Duodenal mucosa (tissue), 2 donors: ENCODE measurements around the gene PTN.

Experiments
- H3K27ac ChIP-seq: one replicate; pipeline ENCODE4 v1.7.0; 2013; ENCODE audit warnings: low read depth, low read length
- H3K27me3 ChIP-seq, 2 donors: one replicate each; pipeline ENCODE4 v1.7.0; 2013; ENCODE audit warnings: low read length in 2 of 2, control low read depth in 1 of 2; ENCODE audit not compliant: insufficient read depth in 2 of 2, control insufficient read depth in 1 of 2
- H3K36me3 ChIP-seq, 2 donors: one replicate each; pipeline ENCODE4 v1.7.0; 2013; ENCODE audit warnings: low read length in 2 of 2, control low read depth in 1 of 2; ENCODE audit not compliant: insufficient read depth in 2 of 2, control insufficient read depth in 1 of 2
- H3K4me1 ChIP-seq, 2 donors: one replicate each; pipeline ENCODE4 v1.7.0; 2013; ENCODE audit warnings: low read length in 2 of 2, control low read depth in 1 of 2; ENCODE audit not compliant: insufficient read depth in 2 of 2, control insufficient read depth in 1 of 2
- H3K4me3 ChIP-seq, 2 donors: one replicate each; pipeline ENCODE4 v1.7.0; 2013; ENCODE audit warnings: low read length in 2 of 2, low read depth in 1 of 2
- H3K9ac ChIP-seq, 2 donors: one replicate each; pipeline ENCODE4 v1.7.0; 2013; ENCODE audit warnings: low read length in 2 of 2, low read depth in 1 of 2
- H3K9me3 ChIP-seq, 2 donors: one replicate each; pipeline ENCODE4 v1.7.0; 2013; ENCODE audit warnings: low read length in 2 of 2, control low read depth in 1 of 2; ENCODE audit not compliant: control insufficient read depth in 1 of 2

The PTN gene

DNA sequence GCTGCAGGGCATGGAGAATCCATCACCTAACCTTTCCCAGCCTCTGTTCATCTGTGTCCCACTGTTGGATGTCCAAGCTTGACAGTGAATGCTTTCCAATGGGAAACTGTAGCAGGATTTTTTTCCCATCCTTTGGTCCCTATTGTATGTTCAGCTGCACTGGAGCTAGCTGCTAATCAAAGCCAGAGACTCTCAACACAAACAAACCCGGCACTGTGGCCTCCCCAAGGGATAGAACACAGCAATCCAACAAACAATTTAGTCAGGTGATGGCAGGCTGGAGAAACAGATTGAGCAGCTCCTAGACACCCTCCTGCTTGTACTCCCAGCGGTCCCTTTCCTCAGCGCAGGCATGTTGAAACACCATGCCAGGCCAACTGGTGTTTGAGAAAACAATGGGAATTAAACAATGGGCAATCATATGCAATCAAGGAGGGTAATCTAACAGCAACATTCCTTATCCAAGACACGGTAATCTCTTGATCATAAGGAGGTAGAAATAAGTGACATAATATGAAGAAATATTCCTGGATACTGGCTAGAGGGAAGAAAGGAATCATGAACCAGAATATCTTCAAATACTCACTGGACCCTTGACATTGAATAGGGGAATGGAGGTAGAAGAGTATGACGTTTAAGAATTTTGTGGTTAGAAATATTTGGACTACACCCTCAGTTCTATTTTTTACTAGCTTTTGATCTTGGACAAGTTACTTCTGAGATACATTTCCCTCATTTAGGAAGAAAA lies 15.0 kb downstream of the PTN start:
- no peak overlapping the region for H3K4me3 ChIP-seq
- no peak overlapping the region for H3K9ac ChIP-seq
- no peak overlapping the region for H3K27ac ChIP-seq
- H3K27me3 ChIP-seq = no peaks in the 10 kb centered on the region
- no peaks in the 10 kb centered on the region for H3K36me3 ChIP-seq
- H3K4me1 ChIP-seq = no peaks in the 10 kb centered on the region
- no peaks in the 10 kb centered on the region for H3K9me3 ChIP-seq

DNA sequence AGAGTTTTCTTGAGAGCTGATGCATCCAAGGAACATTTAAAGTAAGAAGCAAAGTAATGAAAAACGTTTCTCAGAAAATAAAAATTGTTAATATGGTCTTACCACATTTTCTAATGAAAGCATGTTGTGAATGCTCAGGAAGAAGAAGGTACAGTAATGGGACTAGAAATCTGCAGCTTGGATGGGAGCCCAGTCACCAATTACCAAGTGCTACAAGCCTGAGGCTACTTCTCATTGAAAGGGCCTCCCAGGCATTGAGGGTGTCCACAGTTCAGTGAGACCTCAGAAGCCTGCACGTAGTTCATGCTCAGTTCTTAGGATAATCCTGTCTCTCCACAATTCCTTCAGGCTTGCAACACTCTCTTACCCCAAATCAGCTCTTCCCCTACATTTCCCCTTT lies 17.6 kb downstream of the PTN start:
- H3K4me3 ChIP-seq = no peak overlapping the region
- H3K4me1 ChIP-seq = no peaks in the 10 kb centered on the region
- no peaks in the 10 kb centered on the region for H3K27me3 ChIP-seq
- H3K9me3 ChIP-seq = peaks cover 0 to 3% of the 10 kb centered on the region in 2 donors
- no peak overlapping the region for H3K27ac ChIP-seq
- H3K36me3 ChIP-seq = no peaks in the 10 kb centered on the region
- H3K9ac ChIP-seq = no peak overlapping the region

DNA sequence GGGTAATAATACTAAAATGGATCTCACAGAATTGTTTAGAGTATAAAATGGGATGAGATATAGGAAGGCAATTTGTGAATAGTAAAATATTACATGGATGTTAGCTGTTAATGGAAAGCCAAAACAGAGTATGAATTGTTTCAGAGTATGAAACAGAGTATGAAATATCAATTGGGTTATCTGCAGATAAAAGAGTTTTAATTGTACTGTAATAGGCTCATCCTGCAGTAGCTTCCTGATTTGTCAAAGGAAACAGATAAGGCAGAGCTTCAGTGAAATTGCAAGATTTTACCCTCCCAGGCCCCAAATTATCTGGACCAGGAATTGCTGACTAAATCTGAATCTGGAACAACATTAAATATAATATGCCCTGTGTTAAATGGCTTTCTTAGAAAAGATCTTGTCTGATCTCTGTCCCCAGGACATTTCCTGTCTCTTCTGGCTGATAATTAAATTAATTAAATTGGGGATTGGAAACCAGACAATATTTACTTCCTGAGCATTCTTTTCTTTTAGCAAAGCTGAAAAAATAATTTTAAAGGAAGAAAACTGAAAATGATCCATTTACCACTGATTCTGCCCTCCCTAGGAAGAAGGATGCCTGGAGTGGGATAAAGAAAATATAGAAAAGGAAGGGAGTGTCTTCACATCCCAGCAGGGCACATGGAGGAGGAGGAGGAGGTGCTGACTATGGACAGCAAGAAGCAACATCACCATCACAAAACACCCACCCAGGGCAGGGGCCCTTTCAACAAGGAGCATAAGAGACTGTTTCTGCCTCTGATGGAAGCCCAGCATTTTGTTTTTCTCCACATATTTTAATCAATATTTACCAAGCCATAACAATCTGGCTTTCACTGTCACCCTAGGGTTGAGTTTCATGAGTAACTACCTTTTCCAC lies 18.5 kb downstream of the PTN start:
- Histone ChIP-seq H3K27me3 (no peaks in the 10 kb centered on the region), H3K36me3 (no peaks in the 10 kb centered on the region), H3K4me1 (no peaks in the 10 kb centered on the region), H3K9me3 (peaks cover 0 to 3% of the 10 kb centered on the region in 2 donors), H3K4me3 (no peak overlapping the region), H3K27ac (no peak overlapping the region), H3K9ac (no peak overlapping the region)

DNA sequence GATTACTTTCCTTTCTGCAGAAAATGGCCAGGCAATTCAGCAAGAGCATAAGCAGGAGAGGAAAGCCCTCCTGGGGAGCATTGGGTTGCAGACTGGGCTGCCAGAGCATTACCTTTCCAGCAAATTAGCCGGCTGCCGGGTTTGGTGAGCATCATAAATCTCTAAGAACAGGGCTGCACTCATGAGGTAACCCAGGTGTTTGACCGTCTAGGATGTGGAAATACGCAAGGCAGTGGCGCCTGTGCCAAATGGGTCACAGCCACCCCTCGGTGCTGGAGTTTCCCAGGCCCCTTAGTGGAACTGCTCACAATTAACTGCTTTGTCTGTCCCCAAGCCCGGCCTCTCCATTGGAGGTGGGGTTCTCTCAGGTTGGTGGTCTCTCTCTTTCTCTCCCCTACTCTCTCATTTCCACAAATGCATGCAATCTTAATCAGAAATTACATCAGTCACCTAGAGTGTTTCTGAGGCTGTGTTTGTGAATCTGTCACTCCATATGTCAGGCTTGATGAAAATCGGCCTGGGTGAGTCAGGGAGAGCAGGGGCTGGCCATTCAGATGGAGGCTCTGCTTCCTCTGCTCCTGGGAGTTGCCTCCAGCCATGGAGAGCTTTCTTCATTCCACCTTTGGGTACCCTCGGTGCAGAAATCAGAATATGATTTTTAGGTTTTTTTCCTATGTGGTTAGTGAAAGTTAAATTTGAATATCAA lies 26.7 kb downstream of the PTN start:
- no peak overlapping the region for H3K9ac ChIP-seq
- no peak overlapping the region for H3K4me3 ChIP-seq
- H3K36me3 ChIP-seq = no peaks in the 10 kb centered on the region
- peaks cover 0 to 7% of the 10 kb centered on the region in 2 donors for H3K9me3 ChIP-seq
- H3K27me3 ChIP-seq = no peaks in the 10 kb centered on the region
- H3K27ac ChIP-seq = no peak overlapping the region
- no peaks in the 10 kb centered on the region for H3K4me1 ChIP-seq

DNA sequence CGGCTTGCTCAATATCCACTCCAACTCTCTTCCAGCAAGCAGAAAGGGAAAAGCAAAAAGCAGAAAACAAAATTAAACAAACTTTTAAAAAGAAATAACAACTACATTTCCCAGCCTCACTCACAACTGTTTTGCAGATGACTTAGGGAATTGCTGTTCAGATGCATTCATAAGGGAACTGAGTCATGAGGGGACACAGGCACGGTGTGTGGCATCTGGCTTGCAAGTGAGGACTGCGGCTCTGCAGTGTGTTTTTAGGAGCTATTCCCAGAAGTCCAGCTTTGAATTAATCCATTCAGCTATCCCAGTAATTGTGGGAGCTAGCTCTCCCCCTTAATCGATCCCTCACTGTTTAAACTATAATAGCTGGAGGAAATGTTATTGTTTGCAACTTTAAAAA lies 30.3 kb downstream of the PTN start:
- Histone ChIP-seq H3K9me3 (peaks cover 0 to 7% of the 10 kb centered on the region in 2 donors), H3K27me3 (no peaks in the 10 kb centered on the region), H3K9ac (no peak overlapping the region), H3K4me3 (no peak overlapping the region), H3K36me3 (no peaks in the 10 kb centered on the region), H3K4me1 (no peaks in the 10 kb centered on the region), H3K27ac (no peak overlapping the region)

DNA sequence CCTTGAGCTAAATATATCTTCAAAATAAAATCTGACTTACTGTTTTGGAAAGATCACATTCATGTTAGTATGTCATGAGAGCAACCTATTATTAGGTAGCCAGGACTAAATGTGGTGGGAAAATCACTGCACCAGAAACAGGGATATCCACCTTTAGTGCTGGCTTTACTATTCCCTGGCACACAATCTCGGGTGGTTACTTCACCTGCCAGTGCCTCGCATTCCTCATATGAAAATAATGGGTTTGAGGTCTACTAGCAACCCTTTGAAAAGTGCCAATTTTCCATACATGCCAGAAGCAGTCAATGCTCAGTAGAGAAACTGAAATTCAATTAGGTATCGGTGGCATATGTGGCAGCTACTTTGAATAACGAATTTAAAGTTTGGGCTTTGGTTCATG lies 36.8 kb downstream of the PTN start:
- no peak overlapping the region for H3K9ac ChIP-seq
- no peaks in the 10 kb centered on the region for H3K4me1 ChIP-seq
- no peaks in the 10 kb centered on the region for H3K36me3 ChIP-seq
- H3K27ac ChIP-seq = no peak overlapping the region
- no peaks in the 10 kb centered on the region for H3K27me3 ChIP-seq
- H3K9me3 ChIP-seq = peaks cover 0 to 4% of the 10 kb centered on the region in 2 donors
- H3K4me3 ChIP-seq = no peak overlapping the region

DNA sequence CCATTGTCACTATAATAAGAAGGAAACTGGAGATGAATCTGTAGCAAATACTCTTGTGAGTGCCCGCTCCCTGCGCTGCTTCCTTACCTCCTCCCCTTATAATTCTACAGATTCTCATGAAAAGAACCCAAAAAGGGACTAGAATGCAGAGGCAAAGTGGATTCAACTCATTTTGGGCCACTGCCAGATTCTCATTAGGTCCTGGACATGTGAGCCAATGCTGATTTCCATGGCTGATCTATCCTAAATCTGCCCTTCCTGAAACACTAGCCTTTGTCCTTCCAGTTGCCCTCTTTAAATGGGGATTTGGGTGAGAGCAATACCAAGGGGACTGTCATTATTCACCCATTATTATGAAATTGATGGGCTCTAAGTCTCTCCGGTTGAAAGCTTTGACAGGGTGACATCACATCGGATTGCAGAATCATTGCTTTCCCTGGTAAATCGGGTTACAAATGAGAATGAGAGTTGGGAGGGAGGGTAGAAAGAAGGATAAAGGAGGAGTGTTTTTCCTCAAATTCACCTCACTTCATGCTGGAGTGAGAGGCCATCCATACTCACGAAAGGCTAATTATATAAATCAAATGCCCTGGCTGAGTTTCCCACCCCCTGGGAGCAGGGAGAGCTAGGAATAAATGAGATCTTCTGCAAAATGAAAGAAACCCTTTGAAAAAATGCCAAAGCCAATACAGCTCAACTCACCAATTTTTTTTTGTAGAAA lies 37.5 kb downstream of the PTN start:
- Histone ChIP-seq H3K4me3 (no peak overlapping the region), H3K9ac (no peak overlapping the region), H3K4me1 (no peaks in the 10 kb centered on the region), H3K36me3 (no peaks in the 10 kb centered on the region), H3K27ac (no peak overlapping the region), H3K27me3 (no peaks in the 10 kb centered on the region), H3K9me3 (peaks cover 0 to 4% of the 10 kb centered on the region in 2 donors)

DNA sequence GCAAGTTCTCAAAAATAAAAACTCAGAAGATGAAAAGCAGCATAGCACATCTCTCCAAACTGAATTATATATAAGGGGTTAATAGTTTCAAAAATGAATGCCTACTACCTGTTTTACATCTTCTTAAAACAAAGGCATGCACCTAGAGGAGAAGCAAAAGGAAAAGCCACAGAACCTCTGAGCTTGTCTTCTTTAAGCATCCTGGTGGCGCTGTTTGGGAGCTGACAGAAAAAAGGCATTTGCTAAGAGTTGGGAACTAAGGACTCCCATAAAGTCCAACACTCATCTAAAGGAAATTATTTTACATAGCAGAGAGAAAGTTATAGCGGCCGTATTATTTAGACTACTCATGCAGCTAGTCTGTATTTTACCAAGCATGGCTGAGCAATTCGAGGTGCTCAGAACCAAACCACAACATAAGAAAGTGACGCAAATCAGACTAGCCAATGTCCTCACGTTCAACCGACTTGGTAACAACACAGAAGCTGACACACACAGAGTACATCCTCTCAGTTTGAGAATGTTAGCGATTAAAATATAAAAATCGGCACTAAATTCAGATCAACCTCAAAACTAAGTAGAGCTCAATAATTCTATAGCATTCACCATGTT lies 38.8 kb downstream of the PTN start:
- no peaks in the 10 kb centered on the region for H3K27me3 ChIP-seq
- no peak overlapping the region for H3K4me3 ChIP-seq
- H3K36me3 ChIP-seq = no peaks in the 10 kb centered on the region
- H3K9ac ChIP-seq = no peak overlapping the region
- peaks cover 0 to 4% of the 10 kb centered on the region in 2 donors for H3K9me3 ChIP-seq
- no peaks in the 10 kb centered on the region for H3K4me1 ChIP-seq
- H3K27ac ChIP-seq = no peak overlapping the region

DNA sequence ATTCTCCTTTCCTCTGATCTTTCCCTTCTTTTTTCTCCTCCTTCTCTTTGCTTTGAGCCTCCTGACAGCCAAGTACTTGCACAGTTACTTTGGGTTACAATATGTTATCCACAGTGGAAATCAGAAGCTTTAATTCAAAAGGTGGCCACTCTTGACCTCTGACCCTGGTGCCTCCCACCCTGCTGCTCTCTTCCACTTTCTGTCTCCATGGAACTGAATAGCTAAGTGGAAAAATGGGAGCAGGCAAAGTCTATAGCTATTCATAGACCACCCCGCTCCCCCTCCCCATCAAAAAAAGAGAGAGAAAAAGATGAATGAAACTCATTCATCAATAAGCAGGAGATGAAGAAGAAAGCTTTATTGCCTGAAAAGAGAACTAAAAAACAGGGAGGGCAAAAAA lies 39.4 kb downstream of the PTN start:
- no peak overlapping the region for H3K4me3 ChIP-seq
- no peak overlapping the region for H3K27ac ChIP-seq
- no peaks in the 10 kb centered on the region for H3K27me3 ChIP-seq
- H3K9ac ChIP-seq = no peak overlapping the region
- H3K9me3 ChIP-seq = peaks cover 0 to 4% of the 10 kb centered on the region in 2 donors
- H3K36me3 ChIP-seq = no peaks in the 10 kb centered on the region
- no peaks in the 10 kb centered on the region for H3K4me1 ChIP-seq
